ENCODE data around the gene THSD7A.

The THSD7A gene

GRCh38 chr7:11699666-11700065 is 132.3 kb downstream of the THSD7A start:
- no peak for TF ChIP-seq FOXP2 (optimal IDR thresholded peaks at IDR 0.05; ENCODE audit: borderline replicate concordance, extremely low read depth, extremely low read length, insufficient read depth)
- no peak for TF ChIP-seq SIN3A (IDR thresholded peaks at IDR 0.05; ENCODE audit: borderline replicate concordance, insufficient read depth, low read length)
- TF ChIP-seq POLR2AphosphoS5 (IDR thresholded peaks at IDR 0.05; ENCODE audit: low read depth, low read length), result no peak
- TF ChIP-seq, protein P1, sequence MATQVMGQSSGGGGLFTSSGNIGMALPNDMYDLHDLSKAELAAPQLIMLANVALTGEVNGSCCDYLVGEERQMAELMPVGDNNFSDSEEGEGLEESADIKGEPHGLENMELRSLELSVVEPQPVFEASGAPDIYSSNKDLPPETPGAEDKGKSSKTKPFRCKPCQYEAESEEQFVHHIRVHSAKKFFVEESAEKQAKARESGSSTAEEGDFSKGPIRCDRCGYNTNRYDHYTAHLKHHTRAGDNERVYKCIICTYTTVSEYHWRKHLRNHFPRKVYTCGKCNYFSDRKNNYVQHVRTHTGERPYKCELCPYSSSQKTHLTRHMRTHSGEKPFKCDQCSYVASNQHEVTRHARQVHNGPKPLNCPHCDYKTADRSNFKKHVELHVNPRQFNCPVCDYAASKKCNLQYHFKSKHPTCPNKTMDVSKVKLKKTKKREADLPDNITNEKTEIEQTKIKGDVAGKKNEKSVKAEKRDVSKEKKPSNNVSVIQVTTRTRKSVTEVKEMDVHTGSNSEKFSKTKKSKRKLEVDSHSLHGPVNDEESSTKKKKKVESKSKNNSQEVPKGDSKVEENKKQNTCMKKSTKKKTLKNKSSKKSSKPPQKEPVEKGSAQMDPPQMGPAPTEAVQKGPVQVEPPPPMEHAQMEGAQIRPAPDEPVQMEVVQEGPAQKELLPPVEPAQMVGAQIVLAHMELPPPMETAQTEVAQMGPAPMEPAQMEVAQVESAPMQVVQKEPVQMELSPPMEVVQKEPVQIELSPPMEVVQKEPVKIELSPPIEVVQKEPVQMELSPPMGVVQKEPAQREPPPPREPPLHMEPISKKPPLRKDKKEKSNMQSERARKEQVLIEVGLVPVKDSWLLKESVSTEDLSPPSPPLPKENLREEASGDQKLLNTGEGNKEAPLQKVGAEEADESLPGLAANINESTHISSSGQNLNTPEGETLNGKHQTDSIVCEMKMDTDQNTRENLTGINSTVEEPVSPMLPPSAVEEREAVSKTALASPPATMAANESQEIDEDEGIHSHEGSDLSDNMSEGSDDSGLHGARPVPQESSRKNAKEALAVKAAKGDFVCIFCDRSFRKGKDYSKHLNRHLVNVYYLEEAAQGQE (IDR thresholded peaks at IDR 0.05; ENCODE audit: insufficient read depth in 1 of 2, low read depth in 2 of 2, low read length in 2 of 2), result no peak
- no peak for TF ChIP-seq TAF1 (IDR thresholded peaks at IDR 0.05; ENCODE audit: borderline replicate concordance, insufficient read depth, low read length)

GRCh38 chr7:11698384-11698871 is 133.6 kb downstream of the THSD7A start:
- TF ChIP-seq POLR2AphosphoS5 (IDR thresholded peaks at IDR 0.05; ENCODE audit: low read depth, low read length) (no peak), FOXP2 (optimal IDR thresholded peaks at IDR 0.05; ENCODE audit: borderline replicate concordance, extremely low read depth, extremely low read length, insufficient read depth) (no peak), TAF1 (IDR thresholded peaks at IDR 0.05; ENCODE audit: borderline replicate concordance, insufficient read depth, low read length) (no peak), SIN3A (IDR thresholded peaks at IDR 0.05; ENCODE audit: borderline replicate concordance, insufficient read depth, low read length) (no peak)
- TF ChIP-seq, protein P1 (IDR thresholded peaks at IDR 0.05; ENCODE audit: insufficient read depth in 1 of 2, low read depth in 2 of 2, low read length in 2 of 2), result no peak

GRCh38 chr7:11690395-11690794 is 141.6 kb downstream of the THSD7A start:
- TF ChIP-seq, protein P1 (IDR thresholded peaks at IDR 0.05; ENCODE audit: insufficient read depth in 1 of 2, low read depth in 2 of 2, low read length in 2 of 2), result no peak
- no peak for TF ChIP-seq SIN3A (IDR thresholded peaks at IDR 0.05; ENCODE audit: borderline replicate concordance, insufficient read depth, low read length)
- no peak for TF ChIP-seq POLR2AphosphoS5 (IDR thresholded peaks at IDR 0.05; ENCODE audit: low read depth, low read length)
- no peak for TF ChIP-seq TAF1 (IDR thresholded peaks at IDR 0.05; ENCODE audit: borderline replicate concordance, insufficient read depth, low read length)
- no peak for TF ChIP-seq FOXP2 (optimal IDR thresholded peaks at IDR 0.05; ENCODE audit: borderline replicate concordance, extremely low read depth, extremely low read length, insufficient read depth)

GRCh38 chr7:11689096-11689495 is 142.9 kb downstream of the THSD7A start:
- TF ChIP-seq FOXP2 (optimal IDR thresholded peaks at IDR 0.05; ENCODE audit: borderline replicate concordance, extremely low read depth, extremely low read length, insufficient read depth), result no peak
- no peak for TF ChIP-seq TAF1 (IDR thresholded peaks at IDR 0.05; ENCODE audit: borderline replicate concordance, insufficient read depth, low read length)

- no peak for TF ChIP-seq SIN3A (IDR thresholded peaks at IDR 0.05; ENCODE audit: borderline replicate concordance, insufficient read depth, low read length)
Observed at GRCh38 chr7:11681461-11681860, 150.5 kb downstream of the THSD7A start.

DNA sequence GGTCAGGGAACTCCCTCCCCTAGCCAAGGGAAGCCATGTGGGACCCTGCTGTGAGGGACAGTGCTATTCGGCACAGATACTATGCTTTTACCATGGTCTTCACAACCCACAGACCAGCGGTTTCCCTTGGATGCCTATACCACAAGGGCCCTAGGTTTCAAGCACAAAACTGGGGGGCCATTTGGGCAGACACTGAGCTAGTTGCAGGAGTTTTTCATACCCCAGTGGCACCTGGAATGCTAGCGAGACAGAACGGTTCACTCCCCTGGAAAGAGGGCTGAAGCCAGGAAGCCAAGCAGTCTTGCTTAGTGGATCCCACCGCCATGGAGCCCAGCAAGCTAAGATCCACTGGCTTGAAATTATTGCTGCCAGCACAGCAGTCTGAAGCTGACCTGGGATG is 156.8 kb downstream of the THSD7A start:
- TF ChIP-seq FOXP2 (optimal IDR thresholded peaks at IDR 0.05; ENCODE audit: borderline replicate concordance, extremely low read depth, extremely low read length, insufficient read depth), result no peak
- TF ChIP-seq, protein P1 (IDR thresholded peaks at IDR 0.05; ENCODE audit: insufficient read depth in 1 of 2, low read depth in 2 of 2, low read length in 2 of 2), result no peak
- no peak for TF ChIP-seq POLR2AphosphoS5 (IDR thresholded peaks at IDR 0.05; ENCODE audit: low read depth, low read length)
- TF ChIP-seq SIN3A (IDR thresholded peaks at IDR 0.05; ENCODE audit: borderline replicate concordance, insufficient read depth, low read length), result no peak
- TF ChIP-seq TAF1 (IDR thresholded peaks at IDR 0.05; ENCODE audit: borderline replicate concordance, insufficient read depth, low read length), result no peak
